Activated T-cell treated with anti-CD3 and anti-CD28 coated beads, Interleukin-2, amount 50 U/mL, for 24 hours (primary cell): ENCODE measurements around the gene SGPL1.
A peak's percentile ranks its signal among the peaks of the same experiment; 100 is the strongest.

Source experiments
- DNase-seq: peaks from one replicate; pipeline ENCODE4 v3.0.0-alpha.2; 2020
- H3K27ac Mint-ChIP-seq: 2 replicates; pipeline ENCODE4 v1.8.0; 2020; ENCODE audit warnings: mild to moderate bottlenecking, mixed read lengths
- H3K27me3 Mint-ChIP-seq: 2 replicates; pipeline ENCODE4 v1.8.0; 2020; ENCODE audit warnings: mixed read lengths
- H3K36me3 Mint-ChIP-seq: 2 replicates; pipeline ENCODE4 v1.8.0; 2020; ENCODE audit warnings: low read depth, mixed read lengths
- H3K4me1 Mint-ChIP-seq: 2 replicates; pipeline ENCODE4 v1.8.0; 2020; ENCODE audit warnings: low read depth, mixed read lengths
- H3K4me3 Mint-ChIP-seq: 2 replicates; pipeline ENCODE4 v1.8.0; 2020; ENCODE audit warnings: mild to moderate bottlenecking, moderate library complexity, mixed read lengths
- H3K9me3 Mint-ChIP-seq: 2 replicates; pipeline ENCODE4 v1.8.0; 2020; ENCODE audit warnings: mixed read lengths

The SGPL1 gene

DNA sequence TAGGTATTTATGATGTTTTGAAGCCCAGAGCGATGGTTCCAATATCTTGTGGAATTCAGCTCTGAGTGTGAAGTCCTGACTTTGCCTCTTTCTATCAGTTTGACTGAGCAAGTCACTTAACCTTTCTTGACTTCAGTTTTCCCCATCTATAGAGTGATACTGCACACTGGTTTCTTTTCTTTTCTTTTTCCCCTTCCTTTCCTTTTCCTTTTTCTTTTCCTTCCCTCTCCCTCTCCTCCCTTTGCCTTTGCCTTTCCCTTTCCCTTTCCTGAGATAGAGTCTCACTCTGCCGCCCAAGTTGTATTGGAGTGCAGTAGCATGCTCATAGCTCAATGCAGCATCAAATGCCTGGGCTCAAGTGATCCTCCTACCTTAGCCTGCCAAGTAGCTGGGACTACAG is 20.6 kb downstream of the SGPL1 start:
- H3K27ac Mint-ChIP-seq = peak overlapping the region; percentile 90
- H3K9me3 Mint-ChIP-seq = peaks cover 2% of the 10 kb centered on the region
- no peaks in the 10 kb centered on the region for H3K27me3 Mint-ChIP-seq
- H3K4me1 Mint-ChIP-seq = peaks cover 89% of the 10 kb centered on the region
- peaks cover 83% of the 10 kb centered on the region for H3K36me3 Mint-ChIP-seq
- peak overlapping the region; percentile 13 for H3K4me3 Mint-ChIP-seq
- DNase-seq = no peak

DNA sequence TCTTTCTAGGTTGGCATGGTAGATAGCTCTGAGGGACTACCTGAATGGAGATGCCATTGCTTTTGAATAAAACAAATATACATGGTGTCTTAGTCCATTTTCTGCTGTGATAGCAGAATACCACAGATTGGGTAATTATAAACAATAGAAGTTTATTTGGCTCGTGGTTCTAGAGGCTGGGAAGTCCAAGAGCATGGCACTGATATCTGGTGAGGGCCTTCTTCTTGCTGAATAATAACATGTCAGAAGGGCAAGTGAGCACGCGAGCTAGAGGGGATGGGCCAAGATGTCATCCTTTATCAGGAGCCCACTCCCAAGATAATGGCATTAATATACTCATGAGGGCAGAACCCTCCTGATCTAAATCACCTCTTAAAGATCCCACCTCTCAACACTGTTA is 21.9 kb downstream of the SGPL1 start:
- H3K27me3 Mint-ChIP-seq = no peaks in the 10 kb centered on the region
- H3K36me3 Mint-ChIP-seq = peaks cover 91% of the 10 kb centered on the region
- peaks cover 84% of the 10 kb centered on the region for H3K4me1 Mint-ChIP-seq
- DNase-seq = no peak
- no peak overlapping the region for H3K4me3 Mint-ChIP-seq
- peak overlapping the region; percentile 69 for H3K27ac Mint-ChIP-seq
- H3K9me3 Mint-ChIP-seq = peaks cover 2% of the 10 kb centered on the region

DNA sequence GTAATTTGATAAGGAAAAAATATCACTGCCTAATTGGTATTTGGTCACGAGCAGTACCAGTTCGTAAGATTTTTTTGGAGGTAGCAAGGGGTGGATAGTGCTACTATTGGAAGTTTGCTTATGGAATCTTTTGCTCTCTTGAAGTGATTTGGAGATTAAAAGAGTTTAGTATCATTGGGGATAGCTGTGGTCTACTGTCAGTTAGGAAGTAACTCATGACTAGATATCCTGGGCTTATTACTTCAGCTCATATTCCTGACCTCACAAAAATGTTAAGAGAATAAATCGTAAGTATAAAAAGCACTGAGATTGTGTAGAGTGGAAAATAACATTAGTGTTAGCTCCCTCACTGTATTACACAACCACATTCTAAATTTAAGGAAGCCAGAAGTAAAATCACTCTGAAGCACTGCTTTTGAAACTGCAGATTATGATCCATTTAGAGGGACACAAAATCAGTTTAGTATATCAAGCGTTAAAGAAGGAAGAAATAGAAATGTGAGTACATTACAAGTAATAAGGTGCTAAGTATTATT is 22.6 kb downstream of the SGPL1 start:
- no peaks in the 10 kb centered on the region for H3K27me3 Mint-ChIP-seq
- peaks cover 2% of the 10 kb centered on the region for H3K9me3 Mint-ChIP-seq
- peaks cover 94% of the 10 kb centered on the region for H3K36me3 Mint-ChIP-seq
- peak overlapping the region; percentile 49 for H3K27ac Mint-ChIP-seq
- H3K4me1 Mint-ChIP-seq = peaks cover 81% of the 10 kb centered on the region
- H3K4me3 Mint-ChIP-seq = no peak overlapping the region
- DNase-seq = no peak

GRCh38 chr10:70840836-70841235 is 25.1 kb downstream of the SGPL1 start:
- H3K4me3 Mint-ChIP-seq = no peak overlapping the region
- H3K27ac Mint-ChIP-seq = peak overlapping the region; percentile 56
- peaks cover 77% of the 10 kb centered on the region for H3K4me1 Mint-ChIP-seq
- H3K9me3 Mint-ChIP-seq = peaks cover 2% of the 10 kb centered on the region
- H3K27me3 Mint-ChIP-seq = no peaks in the 10 kb centered on the region
- DNase-seq = no peak
- H3K36me3 Mint-ChIP-seq = peaks cover 93% of the 10 kb centered on the region

- Mint-ChIP-seq H3K27ac (no peak overlapping the region), H3K36me3 (peaks cover 91% of the 10 kb centered on the region), H3K4me1 (peaks cover 74% of the 10 kb centered on the region)
Observed at GRCh38 chr10:70843333-70843732, 27.6 kb downstream of the SGPL1 start.

GRCh38 chr10:70843776-70844489 is 28.2 kb downstream of the SGPL1 start:
- Mint-ChIP-seq H3K9me3 (no peaks in the 10 kb centered on the region), H3K27ac (peak overlapping the region; percentile 24), H3K4me3 (no peak overlapping the region), H3K27me3 (no peaks in the 10 kb centered on the region), H3K4me1 (peaks cover 73% of the 10 kb centered on the region), H3K36me3 (peaks cover 90% of the 10 kb centered on the region)
- no peak for DNase-seq

More at GRCh38 chr10:70843333-70843732, 27.6 kb downstream of the SGPL1 start:
- Mint-ChIP-seq H3K27me3 (no peaks in the 10 kb centered on the region), H3K4me3 (no peak overlapping the region), H3K9me3 (no peaks in the 10 kb centered on the region)
- no peak for DNase-seq

DNA sequence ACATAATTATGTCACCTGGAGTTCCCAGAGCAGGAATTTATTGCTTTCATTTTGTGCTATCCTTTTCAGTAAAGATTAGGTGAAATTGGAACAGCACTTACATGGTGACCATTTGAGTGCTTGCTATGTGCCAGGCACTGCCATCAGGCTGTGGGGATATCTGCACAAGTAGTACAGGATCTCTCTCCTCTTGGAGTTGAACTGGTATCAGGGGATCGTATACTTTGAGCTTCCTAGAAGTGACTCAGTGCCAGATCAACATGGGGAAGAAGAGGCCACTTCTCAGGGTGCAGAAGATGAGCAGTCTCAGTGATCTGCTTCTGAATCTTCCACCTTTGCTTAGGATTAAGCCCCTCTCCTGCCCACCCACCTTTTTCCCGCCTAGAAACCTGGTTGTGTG is 29.5 kb downstream of the SGPL1 start:
- H3K4me3 Mint-ChIP-seq = no peak overlapping the region
- peaks cover 70% of the 10 kb centered on the region for H3K4me1 Mint-ChIP-seq
- peaks cover 88% of the 10 kb centered on the region for H3K36me3 Mint-ChIP-seq
- no peaks in the 10 kb centered on the region for H3K27me3 Mint-ChIP-seq
- DNase-seq = no peak
- H3K9me3 Mint-ChIP-seq = no peaks in the 10 kb centered on the region
- H3K27ac Mint-ChIP-seq = peak overlapping the region; percentile 59

- DNase-seq = no peak
- Mint-ChIP-seq H3K27ac (peak overlapping the region; percentile 59), H3K4me1 (peaks cover 64% of the 10 kb centered on the region), H3K9me3 (no peaks in the 10 kb centered on the region), H3K27me3 (no peaks in the 10 kb centered on the region), H3K4me3 (no peak overlapping the region), H3K36me3 (peaks cover 90% of the 10 kb centered on the region)
Observed at GRCh38 chr10:70845816-70846215, 30.1 kb downstream of the SGPL1 start.

DNA sequence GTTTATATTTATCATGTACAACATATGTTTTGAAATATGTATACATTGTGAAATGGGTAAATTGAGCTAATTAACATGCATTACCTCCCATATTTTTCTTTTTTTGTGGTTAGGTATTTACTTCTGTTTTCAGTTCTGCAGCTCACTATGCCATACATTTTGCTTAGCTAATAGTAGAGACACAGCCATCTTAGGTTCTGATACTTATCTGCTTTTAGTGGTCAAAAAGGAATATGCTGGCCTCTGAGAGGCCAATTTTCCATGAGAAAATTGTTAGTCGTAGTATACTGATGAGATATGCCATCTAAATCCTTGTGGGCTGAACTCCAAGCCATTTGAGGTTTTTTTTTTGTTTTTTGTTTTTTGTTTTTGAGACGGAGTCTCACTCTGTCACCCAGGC is 31.0 kb downstream of the SGPL1 start:
- Mint-ChIP-seq H3K27ac (peak overlapping the region; percentile 94), H3K27me3 (no peaks in the 10 kb centered on the region), H3K9me3 (no peaks in the 10 kb centered on the region), H3K4me1 (peaks cover 54% of the 10 kb centered on the region), H3K36me3 (peaks cover 90% of the 10 kb centered on the region), H3K4me3 (no peak overlapping the region)
- DNase-seq = no peak

- peak overlapping the region; percentile 94 for H3K27ac Mint-ChIP-seq
- peaks cover 52% of the 10 kb centered on the region for H3K4me1 Mint-ChIP-seq
- DNase-seq = no peak
- H3K36me3 Mint-ChIP-seq = peaks cover 90% of the 10 kb centered on the region
- no peaks in the 10 kb centered on the region for H3K27me3 Mint-ChIP-seq
- peak overlapping the region; percentile 27 for H3K4me3 Mint-ChIP-seq
- H3K9me3 Mint-ChIP-seq = no peaks in the 10 kb centered on the region
Observed at GRCh38 chr10:70847659-70848360, 32.1 kb downstream of the SGPL1 start.

DNA sequence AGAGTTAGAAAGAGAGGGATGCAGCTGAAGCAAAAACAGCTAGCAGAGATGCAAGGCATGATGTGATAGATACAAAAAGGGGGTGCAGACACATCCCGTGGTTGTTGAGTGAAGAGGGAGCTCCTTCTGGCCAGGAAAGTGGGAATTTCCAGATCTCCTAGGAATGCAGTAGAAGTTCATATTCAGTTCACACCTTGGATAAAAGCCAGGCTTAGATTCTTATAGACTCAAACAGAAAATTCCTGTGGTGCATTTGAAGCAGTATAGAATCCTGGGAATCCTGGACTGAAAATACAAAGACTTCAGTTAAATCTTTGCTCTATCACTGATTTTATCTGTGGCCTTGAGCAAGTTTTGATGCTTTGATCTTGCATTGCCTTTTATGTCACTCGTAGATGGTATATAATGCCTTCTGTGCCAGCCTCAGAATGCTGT is 33.9 kb downstream of the SGPL1 start:
- Mint-ChIP-seq H3K27me3 (no peaks in the 10 kb centered on the region), H3K9me3 (no peaks in the 10 kb centered on the region), H3K27ac (peak overlapping the region; percentile 1), H3K4me3 (no peak overlapping the region), H3K4me1 (peaks cover 40% of the 10 kb centered on the region), H3K36me3 (peaks cover 92% of the 10 kb centered on the region)
- no peak for DNase-seq

GRCh38 chr10:70850097-70850496 is 34.3 kb downstream of the SGPL1 start:
- Mint-ChIP-seq H3K27me3 (no peaks in the 10 kb centered on the region), H3K36me3 (peaks cover 92% of the 10 kb centered on the region)

DNA sequence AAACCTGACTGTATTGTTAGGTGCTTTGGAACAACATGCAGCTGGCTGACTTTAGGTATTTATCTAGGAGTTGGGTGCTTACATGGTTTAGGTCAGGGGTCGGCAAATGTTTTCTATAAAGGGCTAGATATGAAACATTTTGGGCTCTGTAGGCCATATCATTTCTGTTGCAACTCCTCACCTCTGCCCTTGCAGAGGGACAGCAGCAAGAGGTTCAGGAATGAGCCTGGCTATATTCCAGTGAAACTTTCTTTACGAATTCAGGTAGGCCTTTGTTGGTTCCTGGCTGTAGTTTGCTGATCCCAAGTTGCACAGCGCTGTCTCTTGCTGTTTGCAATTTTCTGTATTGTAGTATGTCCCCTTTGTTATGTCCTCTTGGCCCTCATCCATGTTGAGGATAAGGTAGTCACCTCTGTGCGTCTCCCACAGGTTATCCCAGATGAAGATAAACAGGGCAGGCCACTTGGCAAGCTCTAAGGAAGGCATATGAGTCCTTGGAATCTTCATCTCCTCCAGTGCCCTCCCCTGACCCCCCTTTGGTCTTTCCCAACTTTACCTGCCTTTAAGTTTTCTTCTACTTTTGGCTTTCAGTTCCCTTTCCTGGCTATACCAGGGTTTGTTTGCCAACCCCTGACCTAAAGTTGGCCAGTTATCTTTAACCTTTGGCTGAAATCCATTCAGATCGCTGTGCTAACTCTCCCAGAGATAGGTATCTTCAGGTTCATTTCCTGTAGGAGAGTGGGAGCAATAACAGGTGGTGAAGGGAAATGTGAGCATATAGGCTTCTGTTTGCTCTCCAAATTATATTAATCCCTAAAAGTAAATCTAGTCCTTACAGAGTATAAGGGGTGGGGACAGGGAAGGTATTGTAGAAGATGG is 36.1 kb downstream of the SGPL1 start:
- Mint-ChIP-seq H3K27ac (no peak overlapping the region), H3K4me1 (peaks cover 31% of the 10 kb centered on the region), H3K9me3 (no peaks in the 10 kb centered on the region), H3K27me3 (no peaks in the 10 kb centered on the region), H3K36me3 (peaks cover 95% of the 10 kb centered on the region), H3K4me3 (no peak overlapping the region)
- DNase-seq = no peak

More at GRCh38 chr10:70850097-70850496, 34.3 kb downstream of the SGPL1 start:
- DNase-seq = no peak
- H3K4me3 Mint-ChIP-seq = no peak overlapping the region
- H3K4me1 Mint-ChIP-seq = peaks cover 36% of the 10 kb centered on the region
- peak overlapping the region; percentile 35 for H3K27ac Mint-ChIP-seq
- no peaks in the 10 kb centered on the region for H3K9me3 Mint-ChIP-seq

GRCh38 chr10:70853038-70853437 is 37.3 kb downstream of the SGPL1 start:
- peaks cover 95% of the 10 kb centered on the region for H3K36me3 Mint-ChIP-seq
- peaks cover 24% of the 10 kb centered on the region for H3K4me1 Mint-ChIP-seq
- H3K27ac Mint-ChIP-seq = peak overlapping the region; percentile 3
- DNase-seq = no peak
- no peak overlapping the region for H3K4me3 Mint-ChIP-seq
- H3K9me3 Mint-ChIP-seq = no peaks in the 10 kb centered on the region
- no peaks in the 10 kb centered on the region for H3K27me3 Mint-ChIP-seq
